GM12891 (cell line): Measurements from ENCODE around the gene B4GALNT1.

Experiments
- DNase-seq: peaks from one replicate; pipeline ENCODE4 v3.0.0; 2011; ENCODE audit warnings: low spot score; ENCODE audit not compliant: insufficient read length
- FAIRE-seq: peaks from 2 replicates; lab custom pipeline; 2011; peaks lifted over from hg19 to GRCh38; lab: Jason Lieb, UNC
- PAX5 ChIP-seq: IDR thresholded peaks from 2 replicates; pipeline ENCODE4 v1.6.1; 2011; ENCODE audit warnings: low read length, moderate library complexity, mild to moderate bottlenecking; ENCODE audit not compliant: insufficient read depth, severe bottlenecking
- POLR2A ChIP-seq: IDR thresholded peaks from 2 replicates; pipeline ENCODE4 v1.6.1; 2011; ENCODE audit warnings: low read depth, low read length, control low read depth
- POLR2AphosphoS5 ChIP-seq: IDR thresholded peaks from 2 replicates; pipeline ENCODE4 v1.6.1; 2011; ENCODE audit warnings: low read depth, low read length, control low read depth
- POU2F2 ChIP-seq: IDR thresholded peaks from 2 replicates; pipeline ENCODE4 v1.6.1; 2011; ENCODE audit warnings: low read depth, mild to moderate bottlenecking, control low read depth, low read length, moderate library complexity
- SPI1 ChIP-seq: IDR thresholded peaks from 2 replicates; pipeline ENCODE4 v1.6.1; 2011; ENCODE audit warnings: low read depth, low read length, control low read depth
- TAF1 ChIP-seq: IDR thresholded peaks from 2 replicates; pipeline ENCODE4 v1.6.1; 2011; ENCODE audit warnings: low read depth, low read length, control low read depth

Gene B4GALNT1

DNA sequence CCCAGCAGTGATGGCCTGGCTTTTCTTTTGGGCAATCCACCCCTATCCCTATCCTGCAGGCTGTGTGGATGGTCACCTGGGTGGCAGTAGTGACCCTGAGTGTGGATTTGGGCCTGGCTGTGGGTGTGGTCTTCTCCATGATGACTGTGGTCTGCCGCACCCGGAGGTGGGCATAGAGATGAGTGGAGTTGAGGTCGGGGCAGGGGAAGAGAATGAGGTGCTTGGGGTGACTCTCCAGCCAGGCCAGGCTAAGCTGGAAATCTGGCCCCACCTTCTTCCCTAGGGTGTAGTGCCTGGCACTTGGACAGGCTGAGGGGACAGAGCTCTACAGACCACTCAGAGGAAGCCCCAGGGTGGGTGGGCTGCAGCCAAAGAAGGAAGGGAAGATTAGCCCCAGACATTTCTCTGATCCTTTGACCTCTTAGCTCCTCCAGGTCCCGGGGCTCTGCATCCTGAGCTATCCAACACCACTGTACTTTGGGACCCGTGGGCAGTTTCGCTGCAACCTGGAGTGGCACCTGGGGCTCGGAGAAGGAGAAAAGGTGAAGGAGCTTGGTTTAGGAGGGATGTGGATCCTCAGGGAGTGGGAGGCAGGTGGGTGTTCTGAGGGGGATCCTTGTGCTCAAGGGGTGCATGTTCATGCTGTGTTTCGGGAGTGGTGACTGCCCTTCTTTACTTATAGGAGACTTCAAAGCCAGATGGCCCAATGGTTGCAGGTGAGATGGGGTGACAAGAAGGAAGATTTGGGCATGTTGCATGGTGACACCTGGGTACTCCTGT is 8.4 kb downstream of the B4GALNT1 start:
- TF ChIP-seq POLR2AphosphoS5 (no peak), SPI1 (no peak), POLR2A (no peak), POU2F2 (no peak), TAF1 (no peak), PAX5 (no peak)
- FAIRE-seq (no peak), DNase-seq (no peak)

DNA sequence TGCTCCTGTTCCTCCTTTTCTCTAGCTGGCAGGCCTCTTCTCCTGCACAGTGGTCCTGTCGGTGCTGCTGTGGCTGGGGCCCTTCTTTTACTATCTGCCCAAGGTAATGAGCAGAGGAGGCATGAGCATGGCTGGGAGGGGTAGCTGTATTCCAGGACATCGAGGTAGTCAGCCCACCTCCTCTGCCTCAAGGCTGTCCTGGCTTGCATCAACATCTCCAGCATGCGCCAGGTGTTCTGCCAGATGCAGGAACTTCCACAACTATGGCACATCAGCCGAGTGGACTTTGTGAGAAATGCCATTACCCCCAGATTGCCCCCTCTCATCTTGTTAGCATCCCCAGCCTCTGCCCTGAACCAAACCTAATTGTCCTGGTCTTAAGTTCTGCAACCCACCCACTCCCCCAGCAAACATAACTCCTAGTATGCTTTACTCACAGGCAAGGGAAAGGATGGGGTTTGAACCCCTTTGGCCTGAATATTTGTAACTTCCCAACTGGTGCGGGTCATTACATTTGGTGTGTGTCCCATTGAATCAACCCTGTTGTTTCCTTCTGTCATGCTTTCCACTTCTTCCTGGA is 9.1 kb downstream of the B4GALNT1 start:
- no peak for FAIRE-seq

DNA sequence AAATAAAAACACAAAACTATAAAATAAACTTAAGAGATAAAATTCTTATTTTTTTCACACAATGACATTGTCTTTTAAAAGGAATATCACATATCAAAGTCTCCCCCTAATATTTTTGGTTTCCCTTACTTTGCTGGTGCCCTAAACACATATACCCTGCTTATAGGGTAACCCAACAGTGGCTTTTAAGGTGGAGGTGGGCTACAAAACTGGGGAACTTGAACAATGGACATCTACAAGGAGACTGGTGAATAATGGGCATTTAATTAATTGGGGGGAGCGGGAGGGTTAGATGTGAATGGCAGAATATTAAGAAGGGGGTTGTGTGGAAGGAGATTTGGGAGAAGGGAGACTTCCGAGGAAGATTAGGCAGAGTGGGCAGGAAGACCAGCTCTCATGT is 9.6 kb downstream of the B4GALNT1 start:
- DNase-seq = no peak
- FAIRE-seq = no peak
- TF ChIP-seq POLR2AphosphoS5 (no peak), POU2F2 (no peak), PAX5 (no peak), SPI1 (no peak), TAF1 (no peak), POLR2A (no peak)

More for the DNA sequence above, 9.1 kb downstream of the B4GALNT1 start:
- no peak for TF ChIP-seq POLR2AphosphoS5
- no peak for TF ChIP-seq POLR2A
- no peak for TF ChIP-seq TAF1
- no peak for TF ChIP-seq PAX5
- TF ChIP-seq SPI1 = no peak
- no peak for TF ChIP-seq POU2F2
- no peak for DNase-seq

DNA sequence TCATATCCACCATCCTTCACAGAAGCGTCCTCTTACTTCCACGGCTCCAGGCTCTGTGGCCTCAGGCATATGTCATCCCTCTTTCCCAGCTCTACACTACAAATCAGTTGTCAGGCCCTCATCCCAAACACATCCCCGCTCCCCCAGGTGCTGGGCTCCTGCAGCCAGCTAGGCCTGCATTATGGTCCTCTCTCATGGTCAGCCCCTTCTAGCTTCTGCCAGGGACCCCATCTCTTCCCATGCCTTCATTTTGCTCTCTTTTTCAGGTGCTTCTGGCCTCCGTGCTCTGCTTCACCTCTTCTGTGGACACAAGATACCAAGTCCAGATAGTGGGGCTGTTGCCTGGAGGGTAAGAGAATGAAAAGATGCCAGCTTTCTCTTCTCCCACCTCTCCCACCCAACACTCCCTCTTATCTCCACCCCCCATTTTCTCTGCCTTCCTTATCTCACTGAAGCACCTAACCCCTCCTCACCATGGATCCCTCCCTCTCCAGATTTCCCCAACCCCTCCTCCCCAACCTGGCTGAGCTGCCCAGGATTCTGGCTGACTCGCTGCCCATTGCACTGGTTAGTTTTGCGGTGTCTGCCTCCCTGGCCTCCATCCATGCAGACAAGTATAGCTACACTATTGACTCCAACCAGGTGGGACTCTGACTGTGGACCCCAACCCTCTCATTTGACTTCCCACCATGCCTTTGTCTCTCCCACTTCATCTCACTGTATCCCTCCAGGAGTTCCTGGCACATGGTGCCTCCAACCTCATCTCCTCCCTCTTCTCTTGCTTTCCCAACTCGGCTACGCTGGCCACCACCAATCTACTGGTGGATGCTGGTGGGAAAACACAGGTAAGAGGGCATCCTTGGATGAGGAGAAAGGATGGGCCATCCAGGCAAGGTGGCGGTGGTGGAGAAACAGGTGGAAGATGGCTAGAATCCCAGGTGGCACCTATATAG is 10.4 kb downstream of the B4GALNT1 start:
- no peak for TF ChIP-seq SPI1
- no peak for DNase-seq
- no peak for FAIRE-seq

DNA sequence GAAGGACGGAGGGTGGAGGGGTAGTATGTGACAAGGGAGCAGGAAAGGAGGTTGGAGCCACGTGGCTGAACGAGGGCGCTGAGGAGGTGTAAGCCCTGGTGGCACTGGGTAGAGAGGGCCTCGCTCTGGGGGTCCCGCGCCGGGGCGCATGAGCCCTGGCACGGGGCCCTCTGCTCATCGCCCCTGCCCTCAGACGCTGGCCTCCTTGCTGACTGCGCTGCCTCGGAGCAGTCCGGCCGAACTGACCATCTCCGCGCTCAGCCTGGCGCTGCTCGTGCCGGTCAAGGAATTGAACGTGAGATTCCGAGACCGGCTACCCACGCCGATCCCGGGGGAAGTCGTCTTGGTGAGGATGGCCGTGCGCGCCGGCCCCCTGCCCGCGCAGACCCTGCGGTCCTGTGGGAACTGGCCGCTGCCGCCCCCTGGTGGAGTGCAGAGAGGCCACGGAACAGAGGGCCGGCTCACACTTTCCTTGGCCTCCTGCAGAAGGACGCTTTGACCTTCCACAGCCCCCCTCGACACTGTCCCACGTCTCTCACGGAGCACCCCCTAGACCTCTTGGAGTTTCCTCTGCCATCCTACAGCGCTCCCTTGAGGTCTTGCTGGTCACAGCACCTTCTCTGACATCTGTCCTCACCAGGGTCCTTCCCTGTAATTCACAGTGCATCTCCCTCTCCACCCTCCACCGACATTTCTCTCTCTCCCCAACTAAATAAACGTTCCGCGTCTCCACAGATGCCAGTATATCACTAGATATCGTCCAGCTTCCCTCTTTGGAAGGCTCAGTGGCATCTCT is 11.3 kb downstream of the B4GALNT1 start:
- peak; percentile 76 for FAIRE-seq
- no peak for TF ChIP-seq TAF1
- TF ChIP-seq POLR2A = no peak
- no peak for TF ChIP-seq POLR2AphosphoS5
- no peak for TF ChIP-seq PAX5
- no peak for TF ChIP-seq POU2F2
- no peak for TF ChIP-seq SPI1
- DNase-seq = peak; percentile 76

DNA sequence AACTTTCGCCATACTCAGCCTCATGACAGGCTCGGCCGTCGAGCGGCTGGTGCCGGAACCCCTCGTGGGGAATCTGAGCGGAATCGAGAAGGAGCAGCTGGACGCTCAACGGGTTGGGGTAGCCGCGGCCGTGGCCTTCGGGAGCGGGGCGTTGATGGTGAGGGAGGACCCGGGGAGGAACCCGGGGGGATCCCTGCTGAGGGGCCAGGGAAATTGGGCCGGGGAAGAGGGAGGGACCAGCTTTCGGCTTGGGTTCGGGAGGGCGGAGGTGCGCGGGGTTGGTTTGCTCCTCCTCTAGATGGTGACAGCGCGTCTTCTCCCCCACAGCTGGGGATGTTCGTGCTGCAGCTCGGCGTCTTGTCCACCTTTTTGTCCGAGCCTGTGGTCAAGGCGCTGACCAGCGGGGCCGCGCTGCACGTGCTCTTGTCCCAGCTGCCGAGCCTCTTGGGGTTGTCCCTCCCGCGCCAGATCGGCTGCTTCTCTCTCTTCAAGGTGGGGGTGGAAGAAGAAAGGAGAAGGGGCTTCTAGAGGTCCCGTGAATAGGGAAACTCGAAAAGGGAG is 12.0 kb downstream of the B4GALNT1 start:
- DNase-seq (no peak), FAIRE-seq (no peak)
- no peak for TF ChIP-seq POLR2A
- TF ChIP-seq TAF1 = no peak
- no peak for TF ChIP-seq POU2F2
- no peak for TF ChIP-seq POLR2AphosphoS5
- no peak for TF ChIP-seq PAX5
- TF ChIP-seq SPI1 = no peak

DNA sequence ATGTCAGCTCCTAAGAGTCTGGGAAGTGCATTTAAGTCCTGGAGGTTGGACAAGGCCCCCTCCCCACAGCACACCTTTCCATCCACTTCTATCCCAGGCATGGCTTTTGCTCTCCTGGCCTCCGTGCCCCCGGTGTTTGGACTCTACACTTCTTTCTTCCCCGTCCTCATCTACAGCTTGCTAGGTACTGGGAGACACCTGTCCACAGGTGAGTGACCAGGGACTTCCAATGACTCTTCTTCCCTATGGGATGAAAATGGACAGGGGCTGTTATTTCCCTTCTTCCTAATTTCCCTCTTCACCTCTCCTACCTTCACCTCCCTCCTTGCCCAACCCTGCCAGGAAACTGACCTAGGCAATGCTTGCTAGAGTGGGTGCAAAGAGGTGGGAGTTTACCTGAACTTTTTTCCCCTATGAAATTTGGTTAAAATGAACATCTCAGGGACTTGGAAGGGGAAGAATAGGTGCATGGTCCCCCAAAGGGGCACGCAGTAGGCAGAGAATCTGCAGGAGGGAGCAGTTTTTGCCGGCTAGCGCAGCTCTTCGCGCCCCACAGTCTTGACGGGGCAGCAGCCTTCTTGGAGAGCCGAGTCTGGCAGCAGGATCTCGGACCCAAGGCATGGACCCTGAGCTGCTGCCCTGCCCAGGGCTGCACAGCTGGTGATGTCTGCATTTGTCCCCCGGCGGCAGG is 12.6 kb downstream of the B4GALNT1 start:
- no peak for TF ChIP-seq POLR2A
- TF ChIP-seq POLR2AphosphoS5 = no peak
- no peak for TF ChIP-seq POU2F2
- TF ChIP-seq TAF1 = no peak
- DNase-seq (no peak), FAIRE-seq (no peak)

DNA sequence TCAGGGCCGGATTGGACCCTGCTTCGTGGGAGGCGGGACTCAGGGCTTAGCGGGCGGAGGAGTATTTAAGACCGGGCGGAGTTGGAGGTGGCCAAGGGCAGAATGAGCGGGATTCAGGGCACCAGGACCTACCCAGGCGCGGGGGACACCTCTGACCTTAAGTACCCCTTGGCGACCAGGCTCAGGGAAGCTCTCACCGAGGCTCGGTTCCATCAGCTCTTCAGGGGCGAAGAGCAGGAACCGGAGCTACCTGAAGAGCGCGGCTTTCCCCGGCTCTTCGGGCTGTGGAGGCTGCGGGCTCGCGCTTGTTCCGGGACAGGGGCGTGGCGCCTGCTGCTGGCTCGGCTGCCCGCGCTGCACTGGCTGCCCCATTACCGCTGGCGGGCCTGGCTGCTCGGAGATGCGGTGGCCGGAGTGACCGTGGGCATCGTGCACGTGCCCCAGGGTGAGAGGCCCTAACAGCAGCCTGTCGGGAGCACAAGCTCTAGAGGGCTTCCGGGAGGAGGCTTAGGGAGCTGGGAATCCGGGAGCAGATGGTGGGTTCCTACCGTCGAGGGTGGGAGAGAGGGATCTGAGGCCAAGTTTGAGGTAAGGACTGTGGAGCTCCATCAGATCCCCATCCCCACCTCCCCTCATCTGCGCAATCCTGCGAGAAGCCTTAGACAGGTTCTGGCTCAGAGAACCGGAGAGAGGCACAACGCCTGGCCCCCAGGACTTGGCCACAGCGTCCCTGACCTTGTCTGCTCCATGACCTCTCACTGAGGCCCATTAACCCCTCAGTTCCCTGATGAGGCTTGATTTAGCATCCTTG is 13.4 kb downstream of the B4GALNT1 start:
- no peak for FAIRE-seq
- TF ChIP-seq POLR2AphosphoS5 (no peak), TAF1 (no peak), POLR2A (no peak), PAX5 (no peak), POU2F2 (no peak), SPI1 (no peak)
- DNase-seq = no peak
